HepG2 (cell line): ENCODE results near the gene EXOC6B. TPM values are rescaled to one million over a fixed set of nuclear protein-coding genes. Genes with fewer than 3 reads are reported as not detected.
A peak's percentile ranks its signal among the peaks of the same experiment; 100 is the strongest.

Source experiments
- ARHGAP35 ChIP-seq: sonication (generic); formaldehyde crosslinking; IDR thresholded peaks from 2 replicates; pipeline ENCODE4 v1.9.0; 2022; ENCODE audit warnings: mild to moderate bottlenecking, inconsistent platforms, moderate library complexity, missing genetic modification reagents, borderline replicate concordance
- ATRX ChIP-seq: sonication (generic); formaldehyde crosslinking; IDR thresholded peaks from 2 replicates; pipeline ENCODE4 v1.4.0; 2020; ENCODE audit warnings: missing genetic modification reagents, borderline replicate concordance
- BCL3 ChIP-seq: sonication (generic); formaldehyde crosslinking; IDR thresholded peaks from 2 replicates; pipeline ENCODE4 v1.5.1; 2020; ENCODE audit warnings: mild to moderate bottlenecking, missing genetic modification reagents, moderate library complexity
- CREB1 ChIP-seq, 2 experiments: fragments of 450-650 bp in 1 of 2; IDR thresholded peaks; 2 replicates each; pipeline ENCODE4 v1.6.1; 2016 to 2017; ENCODE audit warnings: control low read depth in 1 of 2, mild to moderate bottlenecking in 1 of 2, missing compliant biosample characterization in 1 of 2, missing genetic modification characterization in 1 of 2
- HINFP ChIP-seq: sonication (generic); formaldehyde crosslinking; IDR thresholded peaks from 2 replicates; pipeline ENCODE4 v1.4.0; 2020; ENCODE audit warnings: low read depth, mild to moderate bottlenecking, missing genetic modification reagents
- MAF1 ChIP-seq: sonication (generic); formaldehyde crosslinking; IDR thresholded peaks from 2 replicates; pipeline ENCODE4 v1.5.0; 2020; ENCODE audit warnings: missing genetic modification reagents, borderline replicate concordance
- MBNL3 ChIP-seq: fragments of 250-450 bp; sonication (Bioruptor Pico); conservative IDR thresholded peaks from 2 replicates; pipeline ENCODE4 v1.8.0; 2022; ENCODE audit warnings: mild to moderate bottlenecking, inconsistent platforms
- MLLT10 ChIP-seq: sonication (generic); formaldehyde crosslinking; IDR thresholded peaks from 2 replicates; pipeline ENCODE4 v1.4.0; 2020; ENCODE audit warnings: missing genetic modification reagents
- NFE2 ChIP-seq: sonication (generic); formaldehyde crosslinking; IDR thresholded peaks from 2 replicates; pipeline ENCODE4 v1.4.0; 2020; ENCODE audit warnings: missing genetic modification reagents
- PAXIP1 ChIP-seq: sonication (generic); formaldehyde crosslinking; conservative IDR thresholded peaks from 2 replicates; pipeline ENCODE4 v1.4.0; 2020; ENCODE audit warnings: mild to moderate bottlenecking, missing genetic modification reagents, moderate library complexity
- RFX5 ChIP-seq: IDR thresholded peaks from 2 replicates; pipeline ENCODE4 v1.6.1; 2011; ENCODE audit warnings: low read depth, low read length, improper control_type of control experiment
- SATB2 ChIP-seq: sonication (generic); formaldehyde crosslinking; IDR thresholded peaks from 2 replicates; pipeline ENCODE4 v1.5.0; 2020; ENCODE audit warnings: missing genetic modification reagents
- SP2 ChIP-seq: sonication (generic); formaldehyde crosslinking; IDR thresholded peaks from 2 replicates; pipeline ENCODE4 v1.5.1; 2020; ENCODE audit warnings: mild to moderate bottlenecking, missing genetic modification reagents
- TOE1 ChIP-seq: sonication (generic); formaldehyde crosslinking; IDR thresholded peaks from 2 replicates; pipeline ENCODE4 v1.4.0; 2020; ENCODE audit warnings: mild to moderate bottlenecking, missing genetic modification reagents
- XRCC5 ChIP-seq: fragments of 200-400 bp; formaldehyde crosslinking; optimal IDR thresholded peaks from 2 replicates; pipeline ENCODE3; 2017; ENCODE audit warnings: mild to moderate bottlenecking, low read length
- ZNF160 ChIP-seq: sonication (generic); formaldehyde crosslinking; IDR thresholded peaks from 2 replicates; pipeline ENCODE4 v1.8.0; 2022; ENCODE audit warnings: mild to moderate bottlenecking, inconsistent platforms, missing genetic modification reagents
- ZNF34 ChIP-seq: sonication (generic); formaldehyde crosslinking; IDR thresholded peaks from 2 replicates; pipeline ENCODE4 v1.4.0; 2020; ENCODE audit warnings: mild to moderate bottlenecking, missing genetic modification reagents, borderline replicate concordance
- ZNF576 ChIP-seq: sonication (generic); formaldehyde crosslinking; IDR thresholded peaks from 2 replicates; pipeline ENCODE4 v1.4.0; 2020; ENCODE audit warnings: mild to moderate bottlenecking, missing genetic modification reagents
- ZNF788 ChIP-seq: sonication (generic); formaldehyde crosslinking; IDR thresholded peaks from 2 replicates; pipeline ENCODE4 v1.5.0; 2020; ENCODE audit warnings: mild to moderate bottlenecking, missing genetic modification reagents, borderline replicate concordance
- polyA plus RNA-seq, 8 experiments: library from polyadenylated mRNA; depleted of rRNA in 3 of 8; stranded (reverse) in 7 of 8; unstranded in 1 of 8; fragments of >200 nt; fragmentation: Illumina TruSeq in 4 of 8; extraction: Trizol in 4 of 8; gene quantifications; 2 replicates each; pipeline versions ENCODE4 v1.2.1 to v1.2.3, GENCODE V29; 2011 to 2016; ENCODE audit warnings: low read depth in 4 of 8, missing spikeins in 1 of 8, mixed read lengths in 1 of 8; ENCODE audit not compliant: insufficient read depth in 1 of 8
- total RNA-seq, 5 experiments: library from RNA; depleted of rRNA; stranded (reverse); fragments of >200 nt; fragmentation: Illumina TruSeq; extraction: Trizol; gene quantifications; 2 replicates each; pipeline ENCODE4 v1.2.3, GENCODE V29; 2016; ENCODE audit warnings: low read depth in 1 of 5

EXOC6B gene
- total and polyA plus RNA-seq, 2 of the 13 experiments (the other 11 are each of a cell fraction or from before 2014, with no cell fraction given), result 9.1 to 15.9 TPM

- TF ChIP-seq BCL3 (CRISPR knock-in tag) (peak; percentile 41), ZNF576 (CRISPR knock-in tag) (no peak), CREB1 (IDR thresholded peaks at IDR 0.05) (peak; percentile 95), CREB1 (CRISPR knock-in tag; IDR thresholded peaks at IDR 0.05) (peak; percentile 98), ZNF160 (CRISPR knock-in tag) (0 out of 2 replicates have a peak, but pooled peaks have one; percentile 34), ATRX (no peak), ZNF788 (CRISPR knock-in tag) (no peak; the same call in 1 of the 2 replicates), TOE1 (CRISPR knock-in tag) (peak; percentile 74; the same call in 1 of the 2 replicates), ZNF34 (CRISPR knock-in tag) (peak; percentile 97; the same call in 1 of the 2 replicates), NFE2 (CRISPR knock-in tag) (no peak), ARHGAP35 (CRISPR knock-in tag) (no peak; the same call in 1 of the 2 replicates), MLLT10 (CRISPR knock-in tag) (no peak), SP2 (CRISPR knock-in tag) (no peak), RFX5 (no peak), MAF1 (CRISPR knock-in tag) (no peak), XRCC5 (peak; percentile 84), SATB2 (CRISPR knock-in tag) (no peak), MBNL3 (CRISPR knock-in tag) (no peak), PAXIP1 (CRISPR knock-in tag) (peak; percentile 65), HINFP (peak; percentile 92; the same call in 1 of the 2 replicates)
These were observed at the start of gene EXOC6B (continued) for GRCh38 chr2:72825257-72826155.
